Measurements from ENCODE around the gene GPR42.

The GPR42 gene

GRCh38 chr19:35336166-35336955 is 34.5 kb upstream of the GPR42 start:
- Histone ChIP-seq H3K4me3 (ENCODE audit: low read depth, low read length) (no peak overlapping the region), H3K27me3 (ENCODE audit: insufficient read depth, low read depth, severe bottlenecking) (no peaks in the 10 kb centered on the region), H3K27ac (no peak overlapping the region), H3K36me3 (no peaks in the 10 kb centered on the region), H3K9me3 (ENCODE audit: severe bottlenecking) (no peaks in the 10 kb centered on the region)
- TF ChIP-seq CTCF (IDR thresholded peaks at IDR 0.05; ENCODE audit: low read depth, low read length): no peak
- no peak for DNase-seq

- no peak for DNase-seq
- H3K9me3 ChIP-seq (ENCODE audit: severe bottlenecking): no peaks in the 10 kb centered on the region
- TF ChIP-seq CTCF (IDR thresholded peaks at IDR 0.05; ENCODE audit: low read depth, low read length): no peak
- no peak overlapping the region for H3K27ac ChIP-seq
- H3K27me3 ChIP-seq (ENCODE audit: insufficient read depth, low read depth, severe bottlenecking): no peaks in the 10 kb centered on the region
- no peaks in the 10 kb centered on the region for H3K36me3 ChIP-seq
- H3K4me3 ChIP-seq (ENCODE audit: low read depth, low read length): no peak overlapping the region
These were observed 33.5 kb upstream of the GPR42 start for GRCh38 chr19:35337097-35337983.

- TF ChIP-seq CTCF (IDR thresholded peaks at IDR 0.05; ENCODE audit: low read depth, low read length): no peak
- no peaks in the 10 kb centered on the region for H3K36me3 ChIP-seq
- H3K27me3 ChIP-seq (ENCODE audit: insufficient read depth, low read depth, severe bottlenecking): no peaks in the 10 kb centered on the region
- no peak for DNase-seq
- H3K27ac ChIP-seq: no peak overlapping the region
- H3K4me3 ChIP-seq (ENCODE audit: low read depth, low read length): no peak overlapping the region
- no peaks in the 10 kb centered on the region for H3K9me3 ChIP-seq (ENCODE audit: severe bottlenecking)
These were observed 32.9 kb upstream of the GPR42 start for GRCh38 chr19:35337984-35338296.

- Histone ChIP-seq H3K27me3 (ENCODE audit: insufficient read depth, low read depth, severe bottlenecking) (no peaks in the 10 kb centered on the region), H3K9me3 (ENCODE audit: severe bottlenecking) (no peaks in the 10 kb centered on the region), H3K4me3 (ENCODE audit: low read depth, low read length) (no peak overlapping the region), H3K27ac (no peak overlapping the region), H3K36me3 (no peaks in the 10 kb centered on the region)
- TF ChIP-seq CTCF (IDR thresholded peaks at IDR 0.05; ENCODE audit: low read depth, low read length): no peak
- DNase-seq: no peak
These were observed 30.4 kb upstream of the GPR42 start for GRCh38 chr19:35340431-35340830.

- no peak for TF ChIP-seq CTCF (IDR thresholded peaks at IDR 0.05; ENCODE audit: low read depth, low read length)
- no peak for DNase-seq
- H3K27ac ChIP-seq: no peak overlapping the region
- no peak overlapping the region for H3K4me3 ChIP-seq (ENCODE audit: low read depth, low read length)
- no peaks in the 10 kb centered on the region for H3K27me3 ChIP-seq (ENCODE audit: insufficient read depth, low read depth, severe bottlenecking)
- no peaks in the 10 kb centered on the region for H3K9me3 ChIP-seq (ENCODE audit: severe bottlenecking)
- no peaks in the 10 kb centered on the region for H3K36me3 ChIP-seq
These were observed 29.9 kb upstream of the GPR42 start for GRCh38 chr19:35341006-35341405.

Data from WERI-Rb-1 (cell line).